ENCODE data around the gene ZBTB43.

The ZBTB43 gene

GRCh38 chr9:126827227-126827626 is 22.4 kb downstream of the ZBTB43 start:
- no peak for DNase-seq (ENCODE audit: low read depth in 3 of 3, low spot score in 1 of 3)

GRCh38 chr9:126829035-126829434 is 24.2 kb downstream of the ZBTB43 start:
- no peak for DNase-seq (ENCODE audit: low read depth in 3 of 3, low spot score in 1 of 3)

GRCh38 chr9:126830827-126831226 is 26.0 kb downstream of the ZBTB43 start:
- no peak for DNase-seq (ENCODE audit: low read depth in 3 of 3, low spot score in 1 of 3)

GRCh38 chr9:126832440-126832839 is 27.6 kb downstream of the ZBTB43 start:
- DNase-seq (ENCODE audit: low read depth in 3 of 3, low spot score in 1 of 3) = no peak

GRCh38 chr9:126833020-126833419 is 28.2 kb downstream of the ZBTB43 start:
- DNase-seq (ENCODE audit: low read depth in 3 of 3, low spot score in 1 of 3) = no peak

GRCh38 chr9:126833710-126834345 is 29.0 kb downstream of the ZBTB43 start:
- no peak for DNase-seq (ENCODE audit: low read depth in 3 of 3, low spot score in 1 of 3)

GRCh38 chr9:126834672-126835071 is 29.8 kb downstream of the ZBTB43 start:
- DNase-seq (ENCODE audit: low read depth in 3 of 3, low spot score in 1 of 3) = no peak

GRCh38 chr9:126836216-126836615 is 31.4 kb downstream of the ZBTB43 start:
- DNase-seq (ENCODE audit: low read depth in 3 of 3, low spot score in 1 of 3) = no peak

GRCh38 chr9:126838055-126838811 is 33.4 kb downstream of the ZBTB43 start:
- DNase-seq (ENCODE audit: low read depth in 3 of 3, low spot score in 1 of 3) = no peak

- DNase-seq (ENCODE audit: low read depth in 3 of 3, low spot score in 1 of 3) = no peak
Measured at GRCh38 chr9:126838895-126839294, 34.1 kb downstream of the ZBTB43 start.

GRCh38 chr9:126839301-126839700 is 34.5 kb downstream of the ZBTB43 start:
- DNase-seq (ENCODE audit: low read depth in 3 of 3, low spot score in 1 of 3) = no peak

GRCh38 chr9:126842220-126842842 is 37.5 kb downstream of the ZBTB43 start:
- DNase-seq (ENCODE audit: low read depth in 3 of 3, low spot score in 1 of 3) = no peak

- DNase-seq (ENCODE audit: low read depth in 3 of 3, low spot score in 1 of 3) = no peak
Measured at GRCh38 chr9:126842977-126843799, 38.3 kb downstream of the ZBTB43 start.

GRCh38 chr9:126844085-126844484 is 39.2 kb downstream of the ZBTB43 start:
- DNase-seq (ENCODE audit: low read depth in 3 of 3, low spot score in 1 of 3) = no peak

- no peak for DNase-seq (ENCODE audit: low read depth in 3 of 3, low spot score in 1 of 3)
Measured at GRCh38 chr9:126847051-126847450, 42.2 kb downstream of the ZBTB43 start.

- no peak for DNase-seq (ENCODE audit: low read depth in 3 of 3, low spot score in 1 of 3)
Measured at GRCh38 chr9:126849591-126850225, 44.9 kb downstream of the ZBTB43 start.

GRCh38 chr9:126851286-126851880 is 46.5 kb downstream of the ZBTB43 start:
- DNase-seq (ENCODE audit: low read depth in 3 of 3, low spot score in 1 of 3) = no peak

- DNase-seq (ENCODE audit: low read depth in 3 of 3, low spot score in 1 of 3) = no peak
Measured at GRCh38 chr9:126852086-126852688, 47.3 kb downstream of the ZBTB43 start.

GRCh38 chr9:126853667-126854066 is 48.8 kb downstream of the ZBTB43 start:
- DNase-seq (ENCODE audit: low read depth in 3 of 3, low spot score in 1 of 3) = no peak

- no peak for DNase-seq (ENCODE audit: low read depth in 3 of 3, low spot score in 1 of 3)
Measured at GRCh38 chr9:126854734-126855133, 49.9 kb downstream of the ZBTB43 start.
